ENCODE data around the gene SPATA31C1. TPM values are rescaled to one million over a fixed set of nuclear protein-coding genes. Genes with fewer than 3 reads are reported as not detected.

SPATA31C1 gene
- total RNA-seq, 1 experiment from 2014 or later: not detected

DNA sequence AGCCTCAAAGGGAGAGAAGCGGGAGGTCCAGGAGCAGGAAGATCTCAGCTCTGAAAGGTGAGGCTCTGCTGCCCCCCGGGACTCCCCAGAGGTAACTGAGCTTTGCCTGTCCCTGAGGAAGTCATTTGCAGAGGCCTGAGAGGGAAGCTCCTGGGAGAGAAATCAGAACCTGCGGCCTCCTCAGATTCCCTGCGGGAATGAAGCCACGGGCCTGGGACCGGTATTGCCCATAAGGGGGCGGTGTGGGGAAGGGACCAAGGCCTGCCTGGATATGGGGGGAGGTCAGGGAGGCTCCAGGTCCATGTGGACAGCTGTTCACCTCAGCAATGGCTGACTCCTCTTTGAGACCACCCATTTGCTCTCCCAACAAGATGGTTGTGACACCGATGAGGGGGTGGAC, 33.8 kb upstream of the SPATA31C1 start:
- Histone ChIP-seq H3K79me2 (ENCODE audit: insufficient read depth, low read length) (no peaks in the 10 kb centered on the region), H3K9me2 (ENCODE audit: insufficient read depth) (no peaks in the 10 kb centered on the region), H3K9ac (ENCODE audit: low read length) (no peak overlapping the region), H3K27ac (ENCODE audit: low read depth, low read length) (no peak overlapping the region), H3K4me2 (ENCODE audit: low read length) (no peak overlapping the region), H2AFZ (ENCODE audit: low read depth, low read length, poor library complexity, severe bottlenecking) (no peak overlapping the region), H3K9me3 (ENCODE audit: control insufficient read depth in 1 of 2, insufficient read depth in 1 of 2, low read depth in 1 of 2, low read length in 2 of 2) (no peaks in the 10 kb centered on the region), H3K4me3 (replicated peaks in 1 of 2; ENCODE audit: low read depth in 1 of 2, low read length in 2 of 2) (no peak overlapping the region), H4K20me1 (ENCODE audit: insufficient read depth) (no peaks in the 10 kb centered on the region), H3K4me1 (ENCODE audit: control insufficient read depth in 1 of 2, insufficient read depth in 2 of 2, low read length in 2 of 2) (peaks cover 0 to 2% of the 10 kb centered on the region in 2 experiments; a peak in 2 of 4 replicates), H3K27me3 (ENCODE audit: insufficient read depth, low read length) (no peaks in the 10 kb centered on the region), H3K36me3 (ENCODE audit: control insufficient read depth in 1 of 2, insufficient read depth in 2 of 2, low read length in 2 of 2) (no peaks in the 10 kb centered on the region)
- TF ChIP-seq, protein P1, sequence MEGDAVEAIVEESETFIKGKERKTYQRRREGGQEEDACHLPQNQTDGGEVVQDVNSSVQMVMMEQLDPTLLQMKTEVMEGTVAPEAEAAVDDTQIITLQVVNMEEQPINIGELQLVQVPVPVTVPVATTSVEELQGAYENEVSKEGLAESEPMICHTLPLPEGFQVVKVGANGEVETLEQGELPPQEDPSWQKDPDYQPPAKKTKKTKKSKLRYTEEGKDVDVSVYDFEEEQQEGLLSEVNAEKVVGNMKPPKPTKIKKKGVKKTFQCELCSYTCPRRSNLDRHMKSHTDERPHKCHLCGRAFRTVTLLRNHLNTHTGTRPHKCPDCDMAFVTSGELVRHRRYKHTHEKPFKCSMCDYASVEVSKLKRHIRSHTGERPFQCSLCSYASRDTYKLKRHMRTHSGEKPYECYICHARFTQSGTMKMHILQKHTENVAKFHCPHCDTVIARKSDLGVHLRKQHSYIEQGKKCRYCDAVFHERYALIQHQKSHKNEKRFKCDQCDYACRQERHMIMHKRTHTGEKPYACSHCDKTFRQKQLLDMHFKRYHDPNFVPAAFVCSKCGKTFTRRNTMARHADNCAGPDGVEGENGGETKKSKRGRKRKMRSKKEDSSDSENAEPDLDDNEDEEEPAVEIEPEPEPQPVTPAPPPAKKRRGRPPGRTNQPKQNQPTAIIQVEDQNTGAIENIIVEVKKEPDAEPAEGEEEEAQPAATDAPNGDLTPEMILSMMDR (IDR thresholded peaks at IDR 0.05 in 2 of 3, conservative IDR thresholded peaks at IDR 0.05 in 1 of 3; ENCODE audit: borderline replicate concordance in 1 of 3, insufficient read depth in 1 of 3, low read depth in 2 of 3, low read length in 2 of 3): peak; percentile 3 to 54 (median 54); a peak in 4 of 6 replicates
- TF ChIP-seq RAD21 (IDR thresholded peaks at IDR 0.05; ENCODE audit: low read depth): peak; percentile 26; the same call in 1 of the 2 replicates
- no peak for TF ChIP-seq EGR1 (IDR thresholded peaks at IDR 0.05; ENCODE audit: low read depth)
- ChIA-PET POLR2A (no interaction called here), CTCF (no interaction called here), RAD21 (ENCODE audit: low non-redundant PET in 1 of 2, low total read pairs in 2 of 2, uncharacterized antibody in 2 of 2, unreplicated experiment in 2 of 2) (no interaction called here)
- DNase-seq (ENCODE audit: low read depth, low spot score) (no peak), ATAC-seq (peak; percentile 86)
- BruUV-seq (replicated peaks): no TSS peak
- intact Hi-C loops (cut with micrococcal nuclease): no loop called here

DNA sequence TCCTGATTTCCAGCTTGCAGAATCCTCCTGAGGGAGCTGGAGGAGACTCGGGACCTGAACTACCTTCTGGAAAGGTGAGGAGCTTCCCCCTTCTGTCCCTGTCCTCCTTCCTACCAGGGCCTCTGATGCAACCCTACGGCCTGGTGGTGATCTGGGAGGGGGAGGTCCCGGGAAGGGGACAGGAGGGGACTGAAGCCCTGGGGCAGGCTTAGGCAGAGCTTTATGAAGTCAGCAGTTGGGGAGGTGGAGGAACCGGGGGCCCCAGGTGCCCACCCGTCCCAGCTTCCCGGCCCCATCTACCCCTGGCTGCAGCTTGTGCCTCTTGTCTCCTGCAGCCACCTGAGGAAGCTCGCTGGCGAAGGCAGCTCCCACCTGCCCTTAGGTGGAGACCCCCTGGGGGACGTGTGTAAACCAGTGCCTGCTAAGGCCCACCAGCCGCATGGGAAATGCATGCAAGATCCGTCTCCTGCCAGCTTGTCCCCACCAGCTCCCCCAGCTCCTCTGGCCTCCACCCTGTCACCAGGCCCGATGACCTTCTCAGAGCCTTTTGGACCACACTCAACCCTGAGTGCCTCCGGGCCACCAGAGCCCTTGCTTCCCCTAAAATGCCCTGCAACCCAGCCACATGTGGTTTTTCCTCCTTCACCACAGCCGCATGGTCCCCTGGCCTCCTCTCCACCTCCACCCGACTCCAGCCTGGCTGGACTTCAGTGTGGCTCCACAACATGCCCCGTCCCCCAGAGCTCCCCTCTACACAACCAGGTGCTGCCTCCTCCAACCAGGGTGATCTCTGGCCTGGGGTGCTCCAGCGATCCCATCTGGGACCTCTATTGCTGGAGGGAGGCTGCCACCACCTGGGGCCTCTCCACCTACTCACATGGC, 32.9 kb upstream of the SPATA31C1 start:
- Histone ChIP-seq H3K27ac (ENCODE audit: low read depth, low read length) (no peak overlapping the region), H3K4me1 (ENCODE audit: control insufficient read depth in 1 of 2, insufficient read depth in 2 of 2, low read length in 2 of 2) (no peaks in the 10 kb centered on the region), H3K9ac (ENCODE audit: low read length) (no peak overlapping the region), H3K79me2 (ENCODE audit: insufficient read depth, low read length) (no peaks in the 10 kb centered on the region), H3K9me3 (ENCODE audit: control insufficient read depth in 1 of 2, insufficient read depth in 1 of 2, low read depth in 1 of 2, low read length in 2 of 2) (no peaks in the 10 kb centered on the region), H3K9me2 (ENCODE audit: insufficient read depth) (no peaks in the 10 kb centered on the region), H3K4me2 (ENCODE audit: low read length) (no peak overlapping the region), H2AFZ (ENCODE audit: low read depth, low read length, poor library complexity, severe bottlenecking) (no peak overlapping the region), H3K27me3 (ENCODE audit: insufficient read depth, low read length) (no peaks in the 10 kb centered on the region), H3K36me3 (ENCODE audit: control insufficient read depth in 1 of 2, insufficient read depth in 2 of 2, low read length in 2 of 2) (no peaks in the 10 kb centered on the region), H3K4me3 (replicated peaks in 1 of 2; ENCODE audit: low read depth in 1 of 2, low read length in 2 of 2) (no peak overlapping the region), H4K20me1 (ENCODE audit: insufficient read depth) (no peaks in the 10 kb centered on the region)
- CTCF ChIA-PET: no interaction called here
- RAD21 ChIA-PET (ENCODE audit: low non-redundant PET in 1 of 2, low total read pairs in 2 of 2, uncharacterized antibody in 2 of 2, unreplicated experiment in 2 of 2): no interaction called here
- ATAC-seq (0 out of 2 replicates have a peak, but pooled peaks have one; percentile 12), DNase-seq (ENCODE audit: low read depth, low spot score) (no peak)
- BruUV-seq (replicated peaks): no TSS peak
- intact Hi-C loops (cut with micrococcal nuclease): no loop called here
- POLR2A ChIA-PET: no interaction called here
- TF ChIP-seq EGR1 (IDR thresholded peaks at IDR 0.05; ENCODE audit: low read depth) (no peak), YY1 (IDR thresholded peaks at IDR 0.05; ENCODE audit: extremely low read depth, insufficient replicate concordance, low read depth, low read length) (no peak), ELF1 (IDR thresholded peaks at IDR 0.05; ENCODE audit: borderline replicate concordance, low read depth) (no peak), SP1 (IDR thresholded peaks at IDR 0.05; ENCODE audit: low read depth) (no peak), POLR2AphosphoS5 (IDR thresholded peaks at IDR 0.05; ENCODE audit: low read depth, low read length) (no peak), CBX3 (IDR thresholded peaks at IDR 0.05; ENCODE audit: low read depth) (no peak)
- TF ChIP-seq, protein P1 (IDR thresholded peaks at IDR 0.05 in 2 of 3, conservative IDR thresholded peaks at IDR 0.05 in 1 of 3; ENCODE audit: borderline replicate concordance in 1 of 3, insufficient read depth in 1 of 3, low read depth in 2 of 3, low read length in 2 of 3): no peak
- TF ChIP-seq, protein P2, sequence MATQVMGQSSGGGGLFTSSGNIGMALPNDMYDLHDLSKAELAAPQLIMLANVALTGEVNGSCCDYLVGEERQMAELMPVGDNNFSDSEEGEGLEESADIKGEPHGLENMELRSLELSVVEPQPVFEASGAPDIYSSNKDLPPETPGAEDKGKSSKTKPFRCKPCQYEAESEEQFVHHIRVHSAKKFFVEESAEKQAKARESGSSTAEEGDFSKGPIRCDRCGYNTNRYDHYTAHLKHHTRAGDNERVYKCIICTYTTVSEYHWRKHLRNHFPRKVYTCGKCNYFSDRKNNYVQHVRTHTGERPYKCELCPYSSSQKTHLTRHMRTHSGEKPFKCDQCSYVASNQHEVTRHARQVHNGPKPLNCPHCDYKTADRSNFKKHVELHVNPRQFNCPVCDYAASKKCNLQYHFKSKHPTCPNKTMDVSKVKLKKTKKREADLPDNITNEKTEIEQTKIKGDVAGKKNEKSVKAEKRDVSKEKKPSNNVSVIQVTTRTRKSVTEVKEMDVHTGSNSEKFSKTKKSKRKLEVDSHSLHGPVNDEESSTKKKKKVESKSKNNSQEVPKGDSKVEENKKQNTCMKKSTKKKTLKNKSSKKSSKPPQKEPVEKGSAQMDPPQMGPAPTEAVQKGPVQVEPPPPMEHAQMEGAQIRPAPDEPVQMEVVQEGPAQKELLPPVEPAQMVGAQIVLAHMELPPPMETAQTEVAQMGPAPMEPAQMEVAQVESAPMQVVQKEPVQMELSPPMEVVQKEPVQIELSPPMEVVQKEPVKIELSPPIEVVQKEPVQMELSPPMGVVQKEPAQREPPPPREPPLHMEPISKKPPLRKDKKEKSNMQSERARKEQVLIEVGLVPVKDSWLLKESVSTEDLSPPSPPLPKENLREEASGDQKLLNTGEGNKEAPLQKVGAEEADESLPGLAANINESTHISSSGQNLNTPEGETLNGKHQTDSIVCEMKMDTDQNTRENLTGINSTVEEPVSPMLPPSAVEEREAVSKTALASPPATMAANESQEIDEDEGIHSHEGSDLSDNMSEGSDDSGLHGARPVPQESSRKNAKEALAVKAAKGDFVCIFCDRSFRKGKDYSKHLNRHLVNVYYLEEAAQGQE (IDR thresholded peaks at IDR 0.05; ENCODE audit: low read depth): no peak

All from HCT116 (cell line).